ENCODE data around the gene VIL1. TPM values are rescaled to one million over a fixed set of nuclear protein-coding genes. Genes with fewer than 3 reads are reported as not detected.

VIL1 gene
- total RNA-seq, 1 donor from 2014 or later = not detected

DNA sequence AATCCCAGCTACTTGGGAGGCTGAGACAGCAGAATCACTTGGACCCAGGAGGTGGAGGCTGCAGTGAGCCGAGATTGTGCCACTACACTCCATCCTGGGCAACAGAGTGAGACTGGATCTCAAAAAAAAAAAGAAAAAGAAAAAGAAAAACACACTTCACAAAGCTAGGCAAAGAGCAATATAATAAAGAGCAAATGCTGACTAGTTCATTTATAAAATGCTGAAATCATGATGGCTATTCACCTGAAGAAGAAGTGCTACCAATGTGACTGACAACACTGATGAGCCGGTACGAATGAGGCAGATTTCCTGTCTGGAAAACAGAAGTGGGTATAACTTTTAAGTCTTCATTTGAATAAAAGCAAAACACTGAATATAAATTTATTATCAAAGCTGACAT, 37.9 kb downstream of the VIL1 start:
- DNase-seq (ENCODE audit: extremely low spot score, unreplicated experiment) = no peak
- peaks cover 32% of the 10 kb centered on the region for H3K36me3 Mint-ChIP-seq (ENCODE audit: unreplicated experiment)
- H3K27me3 Mint-ChIP-seq (ENCODE audit: unreplicated experiment) = no peaks in the 10 kb centered on the region
- H3K4me3 Mint-ChIP-seq (ENCODE audit: unreplicated experiment) = no peak overlapping the region
- H3K9me3 Mint-ChIP-seq (ENCODE audit: unreplicated experiment) = no peaks in the 10 kb centered on the region
- H3K4me1 Mint-ChIP-seq (ENCODE audit: unreplicated experiment) = peaks cover 2% of the 10 kb centered on the region
- TF ChIP-seq, protein P1, sequence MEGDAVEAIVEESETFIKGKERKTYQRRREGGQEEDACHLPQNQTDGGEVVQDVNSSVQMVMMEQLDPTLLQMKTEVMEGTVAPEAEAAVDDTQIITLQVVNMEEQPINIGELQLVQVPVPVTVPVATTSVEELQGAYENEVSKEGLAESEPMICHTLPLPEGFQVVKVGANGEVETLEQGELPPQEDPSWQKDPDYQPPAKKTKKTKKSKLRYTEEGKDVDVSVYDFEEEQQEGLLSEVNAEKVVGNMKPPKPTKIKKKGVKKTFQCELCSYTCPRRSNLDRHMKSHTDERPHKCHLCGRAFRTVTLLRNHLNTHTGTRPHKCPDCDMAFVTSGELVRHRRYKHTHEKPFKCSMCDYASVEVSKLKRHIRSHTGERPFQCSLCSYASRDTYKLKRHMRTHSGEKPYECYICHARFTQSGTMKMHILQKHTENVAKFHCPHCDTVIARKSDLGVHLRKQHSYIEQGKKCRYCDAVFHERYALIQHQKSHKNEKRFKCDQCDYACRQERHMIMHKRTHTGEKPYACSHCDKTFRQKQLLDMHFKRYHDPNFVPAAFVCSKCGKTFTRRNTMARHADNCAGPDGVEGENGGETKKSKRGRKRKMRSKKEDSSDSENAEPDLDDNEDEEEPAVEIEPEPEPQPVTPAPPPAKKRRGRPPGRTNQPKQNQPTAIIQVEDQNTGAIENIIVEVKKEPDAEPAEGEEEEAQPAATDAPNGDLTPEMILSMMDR (IDR thresholded peaks at IDR 0.05) = no peak
- no peak overlapping the region for H3K27ac Mint-ChIP-seq (ENCODE audit: unreplicated experiment)

DNA sequence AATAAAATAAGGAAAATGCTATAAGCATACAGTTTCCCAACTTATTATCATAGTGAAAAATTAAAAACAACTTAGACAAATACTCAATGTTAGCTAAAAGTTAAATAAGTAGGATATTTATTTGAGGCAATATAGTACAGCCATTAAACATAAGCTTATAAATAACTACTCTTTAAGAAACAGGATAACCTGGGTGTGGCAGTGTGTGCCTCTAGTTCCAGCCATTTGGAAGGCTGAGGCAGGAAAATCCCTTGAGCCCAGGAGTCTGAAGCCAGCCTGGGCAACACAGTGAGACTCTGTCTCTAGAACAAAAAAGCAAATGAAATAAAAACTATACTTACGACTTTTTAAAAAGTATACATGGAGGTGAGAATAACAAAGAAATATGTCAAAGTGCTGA, 39.7 kb downstream of the VIL1 start:
- Mint-ChIP-seq H3K27ac (ENCODE audit: unreplicated experiment) (peak overlapping the region; percentile 60), H3K27me3 (ENCODE audit: unreplicated experiment) (no peaks in the 10 kb centered on the region), H3K9me3 (ENCODE audit: unreplicated experiment) (no peaks in the 10 kb centered on the region), H3K36me3 (ENCODE audit: unreplicated experiment) (peaks cover 35% of the 10 kb centered on the region), H3K4me1 (ENCODE audit: unreplicated experiment) (peaks cover 2% of the 10 kb centered on the region), H3K4me3 (ENCODE audit: unreplicated experiment) (no peak overlapping the region)
- TF ChIP-seq, protein P1 (IDR thresholded peaks at IDR 0.05) = no peak
- no peak for DNase-seq (ENCODE audit: extremely low spot score, unreplicated experiment)

DNA sequence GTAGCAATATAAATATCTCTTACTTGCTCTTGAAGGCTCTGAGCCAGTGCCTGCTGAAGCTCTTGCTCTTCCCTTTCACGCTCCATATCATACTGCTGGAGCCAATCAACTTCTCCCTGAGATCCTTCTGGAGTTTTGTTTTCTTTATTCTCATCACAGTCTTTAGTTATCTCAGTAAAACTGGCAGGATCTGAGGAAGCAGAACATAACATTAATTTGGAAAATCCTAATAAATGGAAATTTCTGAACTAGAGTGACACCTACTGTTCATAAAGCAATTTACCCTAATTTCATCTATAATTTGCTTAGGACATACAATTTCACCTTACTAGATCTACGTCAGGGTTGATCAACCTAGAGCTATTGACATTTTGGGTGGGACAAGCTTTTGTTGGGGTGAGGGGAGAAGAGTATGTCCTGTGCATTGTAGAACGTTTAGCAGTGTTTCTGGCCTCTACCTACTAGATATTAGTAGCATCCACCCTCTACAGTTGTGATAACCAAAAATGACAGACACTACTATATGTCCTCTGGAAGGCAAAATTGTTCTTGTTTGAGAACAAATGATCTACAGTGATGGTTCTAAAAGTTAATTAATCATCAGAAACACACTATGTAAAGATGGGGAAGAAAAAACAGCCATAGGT, 47.2 kb downstream of the VIL1 start:
- TF ChIP-seq, protein P1 (IDR thresholded peaks at IDR 0.05) = peak; percentile 62
- H3K4me3 Mint-ChIP-seq (ENCODE audit: unreplicated experiment) = no peak overlapping the region
- no peak for DNase-seq (ENCODE audit: extremely low spot score, unreplicated experiment)
- peaks cover 16% of the 10 kb centered on the region for H3K36me3 Mint-ChIP-seq (ENCODE audit: unreplicated experiment)
- no peaks in the 10 kb centered on the region for H3K4me1 Mint-ChIP-seq (ENCODE audit: unreplicated experiment)
- no peaks in the 10 kb centered on the region for H3K27me3 Mint-ChIP-seq (ENCODE audit: unreplicated experiment)
- peak overlapping the region; percentile 3 for H3K27ac Mint-ChIP-seq (ENCODE audit: unreplicated experiment)
- H3K9me3 Mint-ChIP-seq (ENCODE audit: unreplicated experiment) = no peaks in the 10 kb centered on the region

DNA sequence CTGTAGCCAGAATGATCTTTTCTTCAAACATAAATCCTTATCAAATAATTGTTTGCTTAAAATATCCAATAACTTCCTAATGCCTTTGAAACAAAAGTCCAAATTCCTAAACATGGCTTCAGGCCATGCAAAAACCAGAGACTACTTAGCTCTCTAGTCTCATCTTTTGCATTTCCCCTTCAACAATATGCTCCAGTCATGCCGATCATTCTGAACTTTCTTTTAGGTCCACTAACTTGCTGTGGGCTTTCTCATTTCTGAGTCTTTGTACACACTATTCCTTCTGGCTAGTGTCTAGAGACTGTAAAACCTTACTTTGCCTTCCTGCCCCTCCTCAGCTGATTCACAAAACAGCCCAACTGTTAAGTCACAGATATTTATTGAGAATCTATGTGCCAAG, 51.5 kb downstream of the VIL1 start:
- H3K36me3 Mint-ChIP-seq (ENCODE audit: unreplicated experiment) = peaks cover 21% of the 10 kb centered on the region
- no peaks in the 10 kb centered on the region for H3K9me3 Mint-ChIP-seq (ENCODE audit: unreplicated experiment)
- TF ChIP-seq, protein P1 (IDR thresholded peaks at IDR 0.05) = no peak
- no peak for DNase-seq (ENCODE audit: extremely low spot score, unreplicated experiment)
- H3K4me3 Mint-ChIP-seq (ENCODE audit: unreplicated experiment) = no peak overlapping the region
- no peaks in the 10 kb centered on the region for H3K27me3 Mint-ChIP-seq (ENCODE audit: unreplicated experiment)
- no peak overlapping the region for H3K27ac Mint-ChIP-seq (ENCODE audit: unreplicated experiment)
- H3K4me1 Mint-ChIP-seq (ENCODE audit: unreplicated experiment) = no peaks in the 10 kb centered on the region

DNA sequence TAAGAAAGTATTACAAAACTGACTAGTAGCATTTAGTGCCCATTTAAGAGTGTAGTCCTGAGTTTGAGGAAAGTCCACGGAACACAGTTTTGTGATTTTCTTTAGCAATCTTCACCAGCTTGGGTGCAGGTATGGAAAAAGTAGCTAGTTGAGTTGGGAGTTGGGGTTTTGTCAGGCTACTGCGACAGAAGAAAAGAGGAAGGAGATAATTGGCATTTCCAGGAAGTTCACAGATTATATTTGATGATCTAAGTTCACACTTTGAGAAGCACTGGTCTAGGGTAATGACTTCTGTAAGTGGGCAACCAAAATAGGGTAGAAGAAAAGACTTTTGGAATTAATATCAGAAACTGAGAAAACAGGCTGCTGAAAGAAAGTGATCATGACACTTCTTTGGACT, 52.1 kb downstream of the VIL1 start:
- no peak overlapping the region for H3K4me3 Mint-ChIP-seq (ENCODE audit: unreplicated experiment)

More for the DNA sequence above, 52.1 kb downstream of the VIL1 start:
- Mint-ChIP-seq H3K36me3 (ENCODE audit: unreplicated experiment) (peaks cover 21% of the 10 kb centered on the region), H3K27ac (ENCODE audit: unreplicated experiment) (no peak overlapping the region), H3K9me3 (ENCODE audit: unreplicated experiment) (no peaks in the 10 kb centered on the region), H3K4me1 (ENCODE audit: unreplicated experiment) (no peaks in the 10 kb centered on the region), H3K27me3 (ENCODE audit: unreplicated experiment) (no peaks in the 10 kb centered on the region)
- TF ChIP-seq, protein P1 (IDR thresholded peaks at IDR 0.05) = no peak
- no peak for DNase-seq (ENCODE audit: extremely low spot score, unreplicated experiment)
